Tibial artery (tissue), 4 donors: Measurements from ENCODE around the gene PDE4B.

Experiments
- DNase-seq, 2 donors: peaks; one replicate each; pipeline ENCODE4 v3.0.0-alpha.2; 2019
- H3K27ac ChIP-seq, 2 donors: fragments of 200-600 bp; sonication (generic) in 1 of 2; 1 replicate in 1 of 2; 2 replicates in 1 of 2; pipeline ENCODE4 v1.5.1; 2018 to 2019; ENCODE audit warnings: mild to moderate bottlenecking in 1 of 2
- H3K27me3 ChIP-seq, 2 donors: fragments of 200-600 bp; sonication (generic) in 1 of 2; one replicate each; pipeline versions ENCODE4 v1.5.1 to v1.6.0; 2016 to 2019
- H3K36me3 ChIP-seq, 3 donors: fragments of 200-600 bp; sonication (generic) in 2 of 3; one replicate each; pipeline ENCODE4 v1.5.1; 2016 to 2019; ENCODE audit warnings: mild to moderate bottlenecking in 2 of 3
- H3K4me1 ChIP-seq, 4 donors: fragments of 200-600 bp; sonication (generic) in 2 of 4; 1 replicate in 3 of 4; 2 replicates in 1 of 4; pipeline ENCODE4 v1.5.1; 2016 to 2019
- H3K4me3 ChIP-seq, 2 donors: fragments of 200-600 bp; sonication (generic) in 1 of 2; 1 replicate in 1 of 2; 2 replicates in 1 of 2; pipeline ENCODE4 v1.5.1; 2018 to 2019; ENCODE audit warnings: mild to moderate bottlenecking in 2 of 2
- H3K9me3 ChIP-seq, 3 donors: fragments of 200-600 bp; sonication (generic) in 1 of 3; one replicate each; pipeline ENCODE4 v1.5.1; 2016 to 2019
- intact Hi-C: fragments of 100-400 bp; cut with DNase I; formaldehyde crosslinking; loops from one replicate; pipeline ENCODE4 v1.15.0; 2023; ENCODE audit warnings: low total_unique reads
- TF ChIP-seq, protein P1 (sequence below), 2 experiments: fragments of 200-600 bp in 1 of 2; fragments of 450-650 bp in 1 of 2; IDR thresholded peaks; one replicate each; pipeline ENCODE4 v1.5.1; 2017 to 2019; ENCODE audit warnings: antibody characterized with exemption in 2 of 2, mild to moderate bottlenecking in 1 of 2, moderate library complexity in 1 of 2

The PDE4B gene

DNA sequence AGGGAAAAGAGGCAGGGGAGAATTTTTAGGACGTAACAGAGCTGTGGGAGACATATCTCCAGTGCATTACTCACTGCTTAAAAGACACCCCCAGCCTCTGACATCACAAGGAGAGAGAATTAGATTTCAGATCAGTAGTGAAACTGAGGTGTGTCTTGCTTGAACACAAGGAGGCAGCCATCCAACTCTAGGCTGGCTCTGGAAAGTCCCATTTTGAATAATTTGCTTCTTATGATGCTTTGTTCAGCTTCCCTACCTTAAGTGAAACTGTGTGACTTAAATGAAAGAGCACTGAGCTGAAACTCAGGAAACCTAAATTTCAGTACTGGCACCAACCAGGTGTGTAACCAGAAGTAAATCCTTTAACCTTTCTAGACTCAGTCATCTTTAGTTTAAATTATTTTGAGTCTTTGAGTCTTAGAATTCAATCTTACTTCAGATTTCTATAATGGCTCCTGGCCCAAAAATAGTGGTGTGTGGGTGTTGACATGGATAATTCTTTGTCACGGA, 489.7 kb downstream of the PDE4B start:
- H3K4me3 ChIP-seq = no peak overlapping the region
- no peaks in the 10 kb centered on the region for H3K36me3 ChIP-seq
- H3K27me3 ChIP-seq = no peaks in the 10 kb centered on the region
- peaks cover 0 to 70% (median 43%) of the 10 kb centered on the region in 4 donors for H3K4me1 ChIP-seq
- intact Hi-C loops = no loop called here
- DNase-seq = no peak
- H3K9me3 ChIP-seq = no peaks in the 10 kb centered on the region
- TF ChIP-seq, protein P1, sequence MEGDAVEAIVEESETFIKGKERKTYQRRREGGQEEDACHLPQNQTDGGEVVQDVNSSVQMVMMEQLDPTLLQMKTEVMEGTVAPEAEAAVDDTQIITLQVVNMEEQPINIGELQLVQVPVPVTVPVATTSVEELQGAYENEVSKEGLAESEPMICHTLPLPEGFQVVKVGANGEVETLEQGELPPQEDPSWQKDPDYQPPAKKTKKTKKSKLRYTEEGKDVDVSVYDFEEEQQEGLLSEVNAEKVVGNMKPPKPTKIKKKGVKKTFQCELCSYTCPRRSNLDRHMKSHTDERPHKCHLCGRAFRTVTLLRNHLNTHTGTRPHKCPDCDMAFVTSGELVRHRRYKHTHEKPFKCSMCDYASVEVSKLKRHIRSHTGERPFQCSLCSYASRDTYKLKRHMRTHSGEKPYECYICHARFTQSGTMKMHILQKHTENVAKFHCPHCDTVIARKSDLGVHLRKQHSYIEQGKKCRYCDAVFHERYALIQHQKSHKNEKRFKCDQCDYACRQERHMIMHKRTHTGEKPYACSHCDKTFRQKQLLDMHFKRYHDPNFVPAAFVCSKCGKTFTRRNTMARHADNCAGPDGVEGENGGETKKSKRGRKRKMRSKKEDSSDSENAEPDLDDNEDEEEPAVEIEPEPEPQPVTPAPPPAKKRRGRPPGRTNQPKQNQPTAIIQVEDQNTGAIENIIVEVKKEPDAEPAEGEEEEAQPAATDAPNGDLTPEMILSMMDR (IDR thresholded peaks at IDR 0.05) = no peak
- peak overlapping the region; percentile 66 to 71 for H3K27ac ChIP-seq

DNA sequence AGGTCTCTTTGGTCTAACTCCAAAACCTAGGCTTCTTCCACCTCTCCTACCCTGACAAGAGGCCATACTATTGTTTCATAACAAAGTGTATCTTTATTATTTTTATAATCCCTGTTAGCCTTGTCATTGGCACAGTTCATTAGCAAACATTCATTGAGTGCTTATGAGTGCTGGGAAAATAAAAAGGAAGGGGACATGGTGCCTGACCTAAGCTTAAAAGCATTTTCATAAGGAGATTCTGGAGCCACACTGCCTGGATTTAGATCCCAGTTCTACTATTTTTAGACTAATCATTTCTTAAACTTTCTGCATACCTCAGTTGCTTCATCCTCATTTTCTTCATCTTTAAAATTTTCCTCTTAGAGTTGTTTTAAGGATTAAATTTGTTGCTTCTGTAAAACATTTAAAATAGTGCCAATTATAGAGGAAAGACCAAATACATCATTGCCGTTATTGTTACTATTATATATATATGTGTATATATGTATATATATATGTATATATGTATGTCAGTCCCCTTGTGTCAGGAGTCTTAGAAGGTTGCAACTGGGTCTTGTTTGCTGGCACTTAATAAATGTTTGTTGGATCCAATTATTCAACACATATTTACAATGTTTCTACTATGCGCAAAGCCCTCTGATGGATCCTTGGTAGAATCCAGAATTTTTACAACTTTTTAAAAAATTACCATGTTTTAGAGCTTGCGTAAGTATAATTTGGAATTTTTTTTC, 490.4 kb downstream of the PDE4B start:
- intact Hi-C loops = no loop called here
- no peak for DNase-seq

DNA sequence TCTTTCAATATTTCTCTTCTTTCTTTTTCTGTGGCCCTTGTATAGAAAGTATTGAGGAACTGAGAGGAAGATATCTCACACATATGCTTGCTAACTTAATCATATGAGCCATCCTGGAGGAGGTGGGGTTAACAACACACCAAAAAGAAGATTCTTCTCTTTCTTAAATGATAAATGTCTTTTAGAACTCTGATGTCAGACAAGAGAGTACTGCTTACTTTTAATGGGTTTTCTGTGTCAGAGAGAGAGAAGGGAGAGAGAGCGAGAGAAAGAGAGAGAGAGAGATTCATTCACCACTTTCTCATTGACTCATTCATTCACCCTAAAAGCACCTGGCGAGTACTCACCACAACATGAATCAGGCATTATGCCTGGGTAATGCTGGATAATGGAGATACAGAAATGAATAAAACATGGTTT, 490.9 kb downstream of the PDE4B start:
- Histone ChIP-seq H3K27ac (peak overlapping the region; percentile 66 to 71), H3K4me3 (no peak overlapping the region), H3K27me3 (no peaks in the 10 kb centered on the region), H3K4me1 (peaks cover 0 to 59% (median 35%) of the 10 kb centered on the region in 4 donors), H3K36me3 (no peaks in the 10 kb centered on the region), H3K9me3 (no peaks in the 10 kb centered on the region)
- TF ChIP-seq, protein P1 (IDR thresholded peaks at IDR 0.05) = no peak
- no peak for DNase-seq
- intact Hi-C loops = no loop called here

More for the DNA sequence above, 490.4 kb downstream of the PDE4B start:
- H3K36me3 ChIP-seq = no peaks in the 10 kb centered on the region
- no peak overlapping the region for H3K4me3 ChIP-seq
- H3K9me3 ChIP-seq = no peaks in the 10 kb centered on the region
- TF ChIP-seq, protein P1 (IDR thresholded peaks at IDR 0.05) = no peak
- H3K27me3 ChIP-seq = no peaks in the 10 kb centered on the region
- H3K27ac ChIP-seq = peak overlapping the region; percentile 66 to 71
- peaks cover 0 to 65% (median 40%) of the 10 kb centered on the region in 4 donors for H3K4me1 ChIP-seq

DNA sequence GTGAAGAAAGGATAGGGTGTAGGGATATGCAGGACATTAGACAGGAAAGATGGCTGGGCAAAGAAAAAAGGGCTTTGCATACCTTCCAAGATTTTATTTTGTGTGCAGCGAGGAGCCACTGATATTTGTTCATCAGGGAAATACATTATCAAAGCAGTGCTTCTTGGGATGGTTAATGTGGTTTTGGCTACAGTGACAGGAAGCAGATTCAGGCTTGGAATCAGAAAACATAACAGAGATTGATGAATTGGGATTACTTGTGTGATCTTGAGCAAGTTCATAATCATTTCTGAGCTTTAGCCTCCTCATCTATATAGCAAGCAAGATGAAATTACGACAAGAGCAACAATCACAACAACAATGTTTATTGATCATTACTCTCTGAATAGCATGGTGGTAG, 492.1 kb downstream of the PDE4B start:
- intact Hi-C loops = no loop called here
- TF ChIP-seq, protein P1 (IDR thresholded peaks at IDR 0.05) = no peak
- Histone ChIP-seq H3K36me3 (no peaks in the 10 kb centered on the region), H3K27me3 (no peaks in the 10 kb centered on the region), H3K9me3 (no peaks in the 10 kb centered on the region), H3K27ac (no peak overlapping the region), H3K4me3 (no peak overlapping the region), H3K4me1 (peaks cover 0 to 54% (median 31%) of the 10 kb centered on the region in 4 donors)
- DNase-seq = no peak

DNA sequence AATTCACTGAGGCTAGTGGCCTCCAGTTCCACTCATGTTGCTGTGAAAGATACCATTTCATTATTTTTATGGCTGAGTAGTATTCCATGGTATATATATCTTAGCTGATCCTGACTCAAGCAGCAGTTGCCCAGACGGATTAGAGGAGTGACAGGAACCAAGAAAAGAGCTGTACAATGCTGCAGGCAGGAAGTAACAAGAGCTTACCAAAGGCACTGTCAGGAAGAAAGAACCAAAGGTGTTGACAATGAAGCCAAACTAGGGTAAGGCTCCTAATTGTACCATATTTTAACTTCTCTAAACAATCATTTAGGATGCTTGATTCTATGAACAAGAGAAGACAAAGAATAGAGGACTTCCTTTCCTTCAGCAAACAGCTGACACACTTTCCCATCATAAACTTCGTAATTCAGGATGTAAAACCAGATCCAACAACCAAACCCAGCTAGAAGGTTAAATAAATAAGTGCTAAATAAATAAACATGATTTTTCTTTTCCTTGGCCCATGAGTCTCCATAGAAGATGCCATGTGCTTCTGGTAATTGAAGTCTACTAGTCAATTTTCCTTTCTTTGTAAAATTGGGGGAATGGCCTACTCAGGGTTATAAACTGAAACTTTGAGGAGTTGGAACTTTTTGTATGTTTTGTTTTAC, 493.0 kb downstream of the PDE4B start:
- DNase-seq = no peak
- Histone ChIP-seq H3K4me1 (peaks cover 0 to 48% (median 28%) of the 10 kb centered on the region in 4 donors), H3K27me3 (no peaks in the 10 kb centered on the region), H3K27ac (peak overlapping the region; percentile 36 to 56), H3K4me3 (no peak overlapping the region), H3K9me3 (no peaks in the 10 kb centered on the region), H3K36me3 (no peaks in the 10 kb centered on the region)
- intact Hi-C loops = no loop called here
- TF ChIP-seq, protein P1 (IDR thresholded peaks at IDR 0.05) = no peak
